Sigmoid colon (tissue), 4 donors: ENCODE results near the gene PRMT9.

Experiments
- CTCF ChIP-seq, 4 experiments: fragments of 450-650 bp in 3 of 4; fragments of 200-600 bp in 1 of 4; IDR thresholded peaks; one replicate each; pipeline ENCODE4 v1.5.1; 2016 to 2019; ENCODE audit warnings: antibody characterized with exemption in 4 of 4, mild to moderate bottlenecking in 3 of 4, moderate library complexity in 2 of 4
- POLR2A ChIP-seq, 2 donors: fragments of 450-650 bp; IDR thresholded peaks; one replicate each; pipeline ENCODE4 v1.6.1; 2016; ENCODE audit warnings: antibody characterized with exemption in 2 of 2, mild to moderate bottlenecking in 2 of 2, moderate library complexity in 2 of 2
- POLR2AphosphoS5 ChIP-seq, 4 donors: sonication (generic); formaldehyde crosslinking; IDR thresholded peaks; one replicate each; pipeline ENCODE4 v1.6.1; 2017; ENCODE audit warnings: antibody characterized with exemption in 4 of 4

- TF ChIP-seq CTCF (IDR thresholded peaks at IDR 0.05) (no peak), POLR2AphosphoS5 (IDR thresholded peaks at IDR 0.05) (no peak), POLR2A (IDR thresholded peaks at IDR 0.05) (no peak)
These were observed 89.9 kb downstream of the PRMT9 start for GRCh38 chr4:147594107-147594506.
